Activated T-cell treated with anti-CD3 and anti-CD28 coated beads for 24 hours (primary cell): ENCODE data around the gene SLCO2B1.

Experiments used
- DNase-seq: peaks from one replicate; pipeline ENCODE4 v3.0.0-alpha.2; 2020; ENCODE audit warnings: low read depth

Gene SLCO2B1

GRCh38 chr11:75193711-75194110, 42.8 kb downstream of the SLCO2B1 start:
- no peak for DNase-seq

GRCh38 chr11:75194147-75194546, 43.2 kb downstream of the SLCO2B1 start:
- DNase-seq: no peak

GRCh38 chr11:75195167-75195962, 44.5 kb downstream of the SLCO2B1 start:
- no peak for DNase-seq

- no peak for DNase-seq
Observed at GRCh38 chr11:75196426-75196825, 45.5 kb downstream of the SLCO2B1 start.

- no peak for DNase-seq
Observed at GRCh38 chr11:75197512-75198277, 46.8 kb downstream of the SLCO2B1 start.

DNA sequence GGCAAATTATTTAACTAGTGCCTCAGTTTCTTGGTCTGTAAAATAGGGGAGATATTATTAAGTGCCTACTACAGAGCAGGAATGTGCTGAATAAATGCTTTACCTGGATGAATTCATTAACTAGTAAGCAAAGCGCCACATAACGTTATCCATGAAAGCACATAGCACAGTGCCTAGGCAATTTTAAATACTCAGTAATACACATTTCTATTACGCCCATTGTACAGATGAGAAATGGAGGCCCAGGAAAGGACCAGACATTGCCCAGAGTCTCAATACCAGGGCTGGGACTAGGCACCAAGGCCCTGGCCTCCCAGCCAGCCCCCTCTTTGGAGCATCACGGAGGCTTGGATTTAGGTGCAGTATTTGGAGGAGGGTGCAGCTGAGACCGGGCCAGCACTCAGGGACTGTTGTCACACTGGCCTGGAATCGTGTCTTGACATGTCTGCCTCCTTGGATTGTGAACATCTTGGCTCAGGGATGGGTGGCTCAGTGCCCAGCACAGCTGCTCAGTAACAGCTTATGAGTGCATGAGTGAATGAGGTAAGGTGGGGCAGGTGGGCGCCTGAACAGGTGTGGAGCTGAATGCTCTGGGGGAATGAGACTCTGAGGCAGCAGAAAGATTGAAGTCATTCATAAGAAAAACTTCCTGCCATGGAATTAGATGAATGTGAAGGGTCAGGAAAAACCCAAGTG, 47.5 kb downstream of the SLCO2B1 start:
- DNase-seq: no peak

DNA sequence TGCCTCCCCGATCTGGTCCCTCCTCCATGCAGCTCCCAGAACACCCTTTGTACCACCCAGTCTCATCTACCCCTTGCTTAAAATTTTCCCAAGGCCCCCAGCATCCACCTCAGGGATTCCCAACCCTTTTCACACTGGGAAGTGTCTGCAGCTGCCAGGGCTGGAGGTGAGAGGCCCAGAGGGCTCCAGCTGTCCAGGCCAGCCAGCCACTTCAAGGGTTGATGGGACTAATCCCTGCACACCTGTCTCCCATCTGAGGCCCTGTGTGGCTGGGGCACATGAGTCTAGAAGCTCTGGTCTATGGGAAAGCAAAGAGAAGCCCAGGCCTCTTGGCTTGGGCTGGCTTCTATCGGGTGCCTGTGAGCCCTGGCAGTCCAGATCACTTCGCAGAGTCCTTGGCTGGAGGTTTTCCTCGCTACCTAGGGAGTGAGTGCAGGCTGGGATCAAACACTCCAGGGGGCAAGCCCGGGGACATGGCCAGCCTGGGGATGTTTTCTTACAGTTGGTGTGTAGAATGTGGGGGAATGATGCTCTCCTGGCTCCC, 48.6 kb downstream of the SLCO2B1 start:
- DNase-seq: no peak

GRCh38 chr11:75200051-75200450, 49.1 kb downstream of the SLCO2B1 start:
- DNase-seq: no peak

DNA sequence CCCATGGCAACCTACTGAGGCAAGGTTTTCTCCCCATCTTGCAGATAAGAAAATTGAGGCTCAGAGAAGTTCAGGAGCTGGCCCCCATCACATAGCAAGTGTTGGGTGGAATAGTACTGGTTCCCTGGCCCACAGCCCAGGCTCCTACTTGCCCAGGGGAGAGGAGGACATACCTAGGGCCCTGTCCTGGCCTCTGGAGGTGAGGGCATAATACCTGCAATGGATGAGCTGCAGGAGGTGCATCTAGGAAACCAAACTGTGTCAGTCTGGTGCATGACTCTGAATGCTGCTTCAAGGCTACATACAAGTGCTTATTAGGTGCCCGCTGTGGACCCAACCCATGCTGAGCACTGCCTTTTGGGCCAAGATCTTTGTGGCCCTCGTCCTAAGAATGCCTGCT, 49.6 kb downstream of the SLCO2B1 start:
- DNase-seq: no peak

DNA sequence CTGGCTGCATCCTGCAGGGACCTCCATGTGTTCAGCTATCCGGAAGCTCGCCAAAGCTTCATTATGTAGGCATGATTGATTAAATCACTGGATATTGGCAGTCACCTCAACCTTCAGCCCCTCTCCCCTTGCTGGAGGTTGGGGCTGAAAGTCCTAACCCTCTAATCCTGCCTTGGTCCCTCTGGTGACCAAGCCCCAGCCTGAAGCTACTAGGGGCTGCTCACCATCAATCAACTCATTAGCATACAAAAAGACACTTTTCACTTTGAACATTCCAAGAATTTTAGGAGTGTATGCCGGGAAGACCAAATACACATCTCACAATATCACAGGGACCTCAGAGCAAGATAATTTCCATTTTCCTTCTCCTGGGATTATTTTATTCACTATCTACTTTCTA, 50.9 kb downstream of the SLCO2B1 start:
- DNase-seq: no peak

- DNase-seq: no peak
Observed at GRCh38 chr11:75202195-75202594, 51.3 kb downstream of the SLCO2B1 start.

- DNase-seq: no peak
Observed at GRCh38 chr11:75203138-75203537, 52.2 kb downstream of the SLCO2B1 start.

DNA sequence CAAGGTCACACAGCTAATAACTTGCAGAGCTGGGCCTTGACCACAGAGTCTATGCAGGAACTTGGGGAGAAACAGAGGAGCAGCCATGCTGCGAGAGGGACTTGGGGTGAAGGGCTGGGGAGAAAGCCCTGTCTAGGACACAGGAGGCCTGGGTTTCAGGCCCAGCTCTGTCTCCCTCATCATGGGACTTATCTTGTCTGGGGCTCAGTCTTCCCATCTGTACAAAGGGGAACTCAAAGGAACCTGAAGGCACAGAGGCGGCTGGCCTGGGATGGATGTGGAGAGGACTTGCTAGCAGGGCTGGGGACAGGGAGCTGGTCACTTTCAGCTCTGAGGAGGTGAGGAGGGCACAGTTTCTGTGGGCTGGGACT, 52.7 kb downstream of the SLCO2B1 start:
- no peak for DNase-seq

GRCh38 chr11:75204012-75204674, 53.2 kb downstream of the SLCO2B1 start:
- no peak for DNase-seq

- peak; percentile 72 for DNase-seq
Observed at GRCh38 chr11:75204685-75205563, 54.0 kb downstream of the SLCO2B1 start.

- no peak for DNase-seq
Observed at GRCh38 chr11:75205564-75206020, 54.7 kb downstream of the SLCO2B1 start.

DNA sequence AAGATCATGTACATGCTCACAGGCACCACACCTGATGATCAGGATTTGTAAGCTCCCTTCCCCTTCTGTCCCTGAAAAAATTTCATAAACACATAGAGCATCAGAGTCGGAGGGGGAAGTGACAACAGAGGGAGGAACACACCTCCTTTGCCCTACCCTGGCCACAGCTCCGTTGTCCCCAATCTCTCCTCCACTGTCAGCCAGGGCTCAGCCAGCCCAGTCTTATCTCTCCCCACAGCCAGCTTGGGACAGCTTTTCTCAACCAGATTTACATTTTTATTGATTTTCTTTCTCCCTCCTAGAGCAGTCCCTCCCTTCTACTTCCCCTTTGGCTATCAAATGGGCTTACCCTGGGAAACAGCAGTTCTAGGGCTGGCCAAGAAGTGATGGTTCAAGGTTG, 57.5 kb downstream of the SLCO2B1 start:
- no peak for DNase-seq

GRCh38 chr11:75212411-75212810, 61.5 kb downstream of the SLCO2B1 start:
- no peak for DNase-seq

DNA sequence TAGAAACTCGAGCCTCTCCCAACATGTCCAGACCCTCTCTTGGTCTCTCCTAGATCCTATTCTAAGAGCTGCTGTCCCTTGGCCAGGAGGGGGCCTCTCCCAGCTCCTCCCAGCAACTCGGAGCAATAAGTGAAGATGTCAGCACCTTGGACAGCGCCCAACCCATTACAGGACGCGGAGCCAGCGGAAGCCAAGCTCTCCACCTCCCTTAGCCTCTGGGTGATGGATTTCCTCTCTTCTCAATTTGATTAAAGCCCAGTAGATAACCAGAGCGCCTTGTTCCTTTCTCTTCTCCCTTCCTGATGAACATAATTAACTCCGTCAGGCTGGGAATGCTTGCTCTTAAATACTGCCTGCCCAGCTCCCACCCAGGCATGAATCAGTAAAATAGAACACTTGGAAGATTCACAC, 63.5 kb downstream of the SLCO2B1 start:
- DNase-seq: peak; percentile 62

DNA sequence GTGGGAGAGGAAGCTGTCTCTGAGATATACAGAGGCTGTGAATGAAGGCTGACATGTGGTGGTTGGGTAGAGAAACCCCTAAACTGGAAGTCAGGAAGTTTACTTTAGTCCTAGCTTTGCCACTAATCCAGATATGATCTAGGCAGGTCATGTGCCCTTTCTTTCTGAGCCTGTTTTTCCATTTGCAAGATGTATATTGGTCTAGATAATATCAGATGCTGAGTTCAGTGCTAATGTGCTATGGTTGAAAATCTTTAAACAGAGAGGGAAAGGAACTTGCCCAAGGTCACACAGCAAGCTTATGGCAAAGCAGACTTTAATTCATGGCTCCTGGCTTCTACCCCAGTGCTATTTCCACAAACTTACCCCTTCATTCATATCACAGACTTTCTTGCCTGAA, 63.9 kb downstream of the SLCO2B1 start:
- DNase-seq: no peak

DNA sequence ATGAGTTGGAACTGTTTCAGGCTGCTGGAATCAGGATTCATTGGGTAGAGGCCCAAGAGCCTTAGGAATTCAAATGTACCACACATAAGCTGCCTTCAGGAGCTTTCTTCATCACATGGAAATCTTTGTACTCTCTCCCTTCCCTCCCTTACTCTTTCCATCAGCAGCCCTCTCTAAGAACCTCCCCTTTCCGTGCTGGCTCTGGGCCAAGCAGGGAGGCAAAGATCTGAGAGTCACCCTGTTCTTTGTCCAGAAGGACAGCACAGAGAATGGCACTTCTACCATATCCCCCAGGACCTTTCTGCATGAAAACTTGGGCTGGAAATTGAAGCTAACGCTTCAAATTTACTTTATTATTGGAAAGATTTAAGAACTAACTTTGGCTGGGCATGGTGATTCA, 69.0 kb downstream of the SLCO2B1 start:
- DNase-seq: no peak
